ENCODE data around the gene LEFTY1. TPM values are rescaled to one million over a fixed set of nuclear protein-coding genes. Genes with fewer than 3 reads are reported as not detected.

Gene LEFTY1
- total and polyA plus RNA-seq, 3 donors from 2014 or later, result 0.63 to 0.90 (median 0.87) TPM

GRCh38 chr1:225873281-225873850, 15.6 kb downstream of the LEFTY1 start:
- no peak for DNase-seq
- no peaks in the 10 kb centered on the region for H3K9me3 ChIP-seq
- peaks cover 11% of the 10 kb centered on the region for H3K4me1 ChIP-seq
- no peak for TF ChIP-seq CTCF (IDR thresholded peaks at IDR 0.05)
- no peak for TF ChIP-seq POLR2A (IDR thresholded peaks at IDR 0.05)
- 77 to 80% methylated on average over 7 to 10 of the region's 10 CpGs for WGBS, 2 donors
- no peaks in the 10 kb centered on the region for H3K27me3 ChIP-seq
- H3K36me3 ChIP-seq (ENCODE audit: low read depth, missing control alignments), result no peaks in the 10 kb centered on the region
- no peak overlapping the region for H3K27ac ChIP-seq
- no peak overlapping the region for H3K4me3 ChIP-seq
- intact Hi-C loops (cut with DNase I; ENCODE audit: low total_unique reads), result no loop called here

GRCh38 chr1:225872075-225872430, 16.9 kb downstream of the LEFTY1 start:
- no peak for DNase-seq
- Histone ChIP-seq H3K36me3 (ENCODE audit: low read depth, missing control alignments) (no peaks in the 10 kb centered on the region), H3K27me3 (no peaks in the 10 kb centered on the region), H3K9me3 (no peaks in the 10 kb centered on the region), H3K4me1 (no peaks in the 10 kb centered on the region), H3K27ac (no peak overlapping the region), H3K4me3 (no peak overlapping the region)
- 86 to 87% methylated on average over 3 of the region's 3 CpGs for WGBS, 2 donors
- intact Hi-C loops (cut with DNase I; ENCODE audit: low total_unique reads), result no loop called here
- TF ChIP-seq POLR2A (IDR thresholded peaks at IDR 0.05) (no peak), CTCF (IDR thresholded peaks at IDR 0.05) (no peak)

GRCh38 chr1:225871359-225872074, 17.4 kb downstream of the LEFTY1 start:
- no peak for DNase-seq
- TF ChIP-seq POLR2A (IDR thresholded peaks at IDR 0.05), result no peak
- no peak for TF ChIP-seq CTCF (IDR thresholded peaks at IDR 0.05)
- Histone ChIP-seq H3K27me3 (no peaks in the 10 kb centered on the region), H3K9me3 (no peaks in the 10 kb centered on the region), H3K36me3 (ENCODE audit: low read depth, missing control alignments) (no peaks in the 10 kb centered on the region), H3K27ac (no peak overlapping the region), H3K4me3 (no peak overlapping the region), H3K4me1 (no peaks in the 10 kb centered on the region)
- intact Hi-C loops (cut with DNase I; ENCODE audit: low total_unique reads), result no loop called here
- 84 to 87% methylated on average over 11 of the region's 11 CpGs for WGBS, 2 donors

- Histone ChIP-seq H3K27me3 (no peaks in the 10 kb centered on the region), H3K27ac (no peak overlapping the region), H3K4me3 (no peak overlapping the region), H3K9me3 (no peaks in the 10 kb centered on the region), H3K4me1 (no peaks in the 10 kb centered on the region), H3K36me3 (ENCODE audit: low read depth, missing control alignments) (no peaks in the 10 kb centered on the region)
- WGBS, 2 donors, result 37 to 38% methylated on average over 3 of the region's 3 CpGs
- intact Hi-C loops (cut with DNase I; ENCODE audit: low total_unique reads), result no loop called here
- no peak for DNase-seq
- TF ChIP-seq CTCF (IDR thresholded peaks at IDR 0.05), result no peak
- no peak for TF ChIP-seq POLR2A (IDR thresholded peaks at IDR 0.05)
These were observed 18.0 kb downstream of the LEFTY1 start for GRCh38 chr1:225870911-225871310.
